NCI-H82 (cell line): ENCODE data around the gene CNOT6L.

Experiments
- DNase-seq: peaks from one replicate; lab custom pipeline; 2025; lab: John Stamatoyannopoulos, UW

The CNOT6L gene

DNA sequence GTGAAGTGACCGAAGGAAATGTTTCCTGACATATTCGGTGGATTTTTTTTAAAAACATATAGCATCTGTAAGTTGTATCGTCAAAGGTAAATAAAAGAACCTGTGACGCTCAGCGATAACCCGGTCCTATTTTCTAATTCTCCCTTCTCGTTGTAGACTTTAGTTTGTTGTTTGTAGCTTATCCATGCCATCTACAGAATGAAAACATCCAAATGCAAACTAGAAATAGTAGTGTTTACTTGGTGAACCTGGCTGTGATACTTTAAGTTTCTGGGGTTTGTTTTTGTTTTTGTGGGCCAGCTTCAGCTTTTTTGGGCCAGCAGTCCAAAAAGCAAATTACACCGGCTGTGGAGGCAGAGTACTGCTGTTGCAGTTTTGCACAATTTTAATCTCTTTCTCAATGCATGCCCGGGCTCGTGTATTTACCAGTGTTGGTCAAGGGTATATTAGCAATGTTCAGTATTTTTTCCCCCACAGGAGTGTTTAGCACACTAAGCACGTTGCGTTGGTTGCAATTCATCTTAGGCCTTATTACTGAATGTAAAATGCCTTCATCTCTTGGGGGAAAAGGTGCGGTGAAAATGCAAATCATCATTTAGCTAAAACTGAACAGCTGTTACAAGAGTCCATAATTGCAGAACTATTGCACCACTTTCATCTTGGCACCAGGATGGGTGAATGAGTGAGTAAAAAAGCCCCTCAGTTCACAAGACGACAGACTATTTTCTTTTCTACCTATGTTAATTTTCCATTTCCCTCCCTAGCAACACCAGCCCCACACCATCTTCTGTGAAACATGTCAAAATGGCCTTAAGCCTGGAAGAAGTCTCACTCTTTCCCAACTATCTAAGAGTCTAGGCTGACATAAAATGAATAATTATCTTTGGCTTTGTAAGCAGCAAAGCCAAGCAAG, 1.7 kb upstream of the CNOT6L start:
- peak; percentile 27 for DNase-seq

DNA sequence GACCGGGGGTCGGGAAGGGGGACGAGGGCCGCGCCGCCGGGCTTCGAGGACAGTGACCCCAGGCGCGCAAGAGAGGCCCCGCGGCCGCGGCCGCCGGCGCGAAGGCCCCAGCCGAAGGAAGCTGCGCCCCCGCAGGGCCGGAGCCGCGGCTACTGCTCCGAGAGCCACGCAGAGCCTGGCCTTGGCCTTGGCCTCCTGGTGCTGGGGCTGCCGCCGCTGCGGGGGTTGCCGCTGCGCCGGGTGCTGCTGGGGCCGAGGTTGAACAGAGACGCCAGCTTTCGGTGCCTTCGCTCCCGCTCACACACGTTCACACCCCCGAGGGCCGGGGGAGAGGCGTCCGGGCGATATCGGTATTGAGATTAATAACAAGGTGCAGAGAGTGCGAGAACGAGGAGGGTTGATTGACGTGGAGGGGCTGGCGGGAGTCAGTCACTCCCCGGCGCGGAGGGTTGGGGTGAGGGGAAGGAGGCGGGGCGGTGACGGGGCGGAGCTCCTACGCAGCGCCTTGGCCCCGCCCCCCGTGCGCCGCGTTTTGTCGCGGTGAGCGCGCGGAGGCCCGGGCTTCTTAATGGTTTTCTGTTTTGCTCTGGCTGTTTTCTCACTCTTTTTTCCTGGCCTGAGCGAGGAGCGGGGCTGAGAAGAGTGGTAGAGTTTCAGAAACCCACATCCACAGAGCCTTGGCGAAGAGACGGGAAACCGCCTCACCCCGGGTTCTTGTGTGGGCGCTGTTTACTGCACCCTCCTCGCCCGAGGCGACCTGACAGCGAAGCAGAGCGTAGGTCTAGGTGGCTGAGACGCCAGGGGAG, 878 bp upstream of the CNOT6L start:
- peak; percentile 94 for DNase-seq

DNA sequence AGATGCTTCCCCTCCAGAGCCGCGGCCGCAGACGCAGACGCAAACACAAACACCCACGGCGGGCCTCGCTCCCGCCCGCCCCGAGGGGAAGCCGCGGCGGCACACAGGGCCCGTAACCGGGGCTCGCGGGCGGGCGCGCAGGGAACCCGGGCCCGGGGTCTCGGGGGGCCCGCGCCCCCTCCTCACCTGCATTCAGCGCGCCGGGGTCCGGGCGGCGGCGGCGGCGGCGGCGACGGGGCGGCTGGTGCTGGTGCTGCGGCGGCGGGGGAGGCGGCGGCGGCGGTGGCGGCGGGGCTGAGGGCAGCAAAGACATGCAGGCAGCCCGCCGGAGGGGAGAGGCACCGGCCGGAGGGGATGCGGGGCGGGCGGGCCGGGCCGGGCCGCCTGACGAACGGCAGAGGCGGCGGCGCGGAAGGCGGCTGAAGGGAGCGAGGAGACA, 255 bp upstream of the CNOT6L start:
- DNase-seq: no peak

DNA sequence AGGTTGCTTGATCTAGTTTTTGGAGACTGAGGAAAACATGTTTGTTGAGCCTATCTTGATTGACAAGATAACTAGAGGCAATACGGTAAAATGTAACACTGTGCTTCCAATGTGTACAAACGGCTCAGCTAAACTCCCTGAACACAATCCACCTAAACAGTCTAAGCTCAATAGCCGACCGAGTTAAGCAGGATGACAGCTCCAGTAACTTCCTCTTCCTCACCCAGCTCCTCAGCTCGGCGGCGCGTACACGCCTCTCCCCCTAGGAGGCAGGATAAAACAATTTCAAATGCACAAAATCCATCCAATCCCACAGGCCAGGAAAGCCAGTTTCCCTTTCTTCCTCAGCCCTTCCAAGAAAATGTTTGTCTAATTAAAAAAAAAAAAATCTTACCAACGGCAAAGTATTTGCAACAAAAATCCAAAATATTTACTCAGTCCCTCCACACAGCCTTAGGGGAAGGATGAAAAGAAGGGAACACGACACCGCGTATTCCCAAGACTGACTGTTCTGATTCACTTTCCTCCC, 1.0 kb downstream of the CNOT6L start:
- peak; percentile 86 for DNase-seq

DNA sequence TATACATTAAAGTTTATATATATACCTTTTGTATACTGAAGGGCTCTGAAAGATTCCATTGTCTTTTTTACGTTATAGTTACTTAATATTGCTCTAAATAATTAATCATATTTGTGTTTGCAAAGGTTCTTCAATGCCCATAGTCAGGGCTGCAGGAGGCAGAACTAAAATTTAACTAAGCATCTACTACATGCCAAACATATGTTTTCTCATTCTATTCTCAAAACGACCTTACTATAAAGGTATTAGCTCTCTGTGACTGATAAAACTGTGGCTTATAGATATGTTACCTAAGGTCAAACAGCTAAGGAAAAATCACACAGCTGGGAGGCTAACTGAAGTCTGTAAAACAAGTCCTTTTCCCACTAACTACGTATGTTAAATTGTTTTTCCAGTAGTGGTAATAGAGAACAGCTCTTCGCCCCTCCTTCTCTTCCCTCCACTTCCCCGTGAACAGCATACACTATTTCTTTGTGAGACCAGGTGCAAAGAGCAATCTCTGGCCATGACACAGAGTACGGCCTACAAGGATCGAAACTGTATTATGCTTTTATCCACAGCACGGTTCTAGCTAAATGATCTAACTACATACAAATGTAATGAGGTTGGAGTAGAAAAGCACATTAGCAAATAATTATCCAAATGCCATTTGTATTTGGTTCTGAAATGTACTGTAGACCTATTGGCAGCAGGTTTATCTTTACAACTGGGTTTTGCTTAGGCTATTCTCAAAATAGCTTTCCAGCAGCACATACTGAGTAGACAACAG, 1.7 kb downstream of the CNOT6L start:
- no peak for DNase-seq

DNA sequence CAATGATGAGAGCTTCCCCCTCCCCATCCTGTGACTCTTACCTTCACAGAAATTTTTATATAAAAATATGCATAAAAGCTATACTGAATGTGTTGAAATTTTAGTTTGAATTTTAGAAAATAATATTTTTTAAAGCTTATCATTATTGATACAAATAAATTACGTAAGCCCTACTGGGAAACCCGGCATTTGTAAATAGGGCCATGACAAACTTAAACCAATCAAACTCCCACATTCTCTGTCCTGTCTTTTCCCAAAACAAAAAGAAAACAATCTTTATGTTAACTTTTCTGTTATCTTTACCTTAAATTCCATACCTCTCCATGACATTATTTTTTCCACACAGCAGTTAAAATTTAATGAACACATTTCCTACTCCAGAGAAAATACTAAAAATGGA, 2.6 kb downstream of the CNOT6L start:
- DNase-seq: no peak

DNA sequence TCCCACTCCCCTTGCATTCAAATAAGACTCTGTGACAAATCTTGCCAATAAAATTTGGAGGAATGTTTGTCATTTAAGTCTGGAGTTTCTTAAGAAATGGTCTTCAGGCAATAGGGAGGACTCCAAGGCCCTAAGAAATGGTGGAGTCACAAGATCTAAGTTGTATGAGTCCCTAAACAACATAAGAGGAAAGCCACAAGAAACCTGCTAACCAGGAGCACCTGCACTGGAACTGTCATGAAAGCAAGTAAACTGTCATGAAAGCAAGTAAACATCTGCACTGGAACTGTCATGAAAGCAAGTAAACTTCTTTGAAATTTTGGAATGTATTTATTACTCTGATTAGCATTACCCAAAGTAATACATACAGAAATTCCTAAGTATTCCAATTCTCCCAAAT, 3.5 kb downstream of the CNOT6L start:
- DNase-seq: no peak

DNA sequence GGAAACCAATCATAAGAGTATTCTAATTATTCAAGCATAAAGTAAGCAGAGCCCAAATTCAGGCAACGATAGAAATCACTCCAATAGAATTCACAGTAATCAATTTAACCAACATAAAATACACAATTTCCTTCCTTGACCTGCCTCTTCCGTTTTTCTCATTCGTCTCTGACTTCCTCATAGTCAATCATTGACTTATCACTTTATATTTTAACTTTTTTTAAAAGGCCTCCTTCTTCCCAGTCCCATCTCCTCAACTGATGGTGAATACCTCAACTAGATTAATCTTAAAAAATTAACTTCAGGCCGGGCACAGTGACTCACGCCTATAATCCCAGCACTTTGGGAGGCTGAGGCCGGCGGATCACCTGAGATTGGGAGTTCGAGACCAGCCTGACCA, 13.3 kb downstream of the CNOT6L start:
- DNase-seq: no peak

DNA sequence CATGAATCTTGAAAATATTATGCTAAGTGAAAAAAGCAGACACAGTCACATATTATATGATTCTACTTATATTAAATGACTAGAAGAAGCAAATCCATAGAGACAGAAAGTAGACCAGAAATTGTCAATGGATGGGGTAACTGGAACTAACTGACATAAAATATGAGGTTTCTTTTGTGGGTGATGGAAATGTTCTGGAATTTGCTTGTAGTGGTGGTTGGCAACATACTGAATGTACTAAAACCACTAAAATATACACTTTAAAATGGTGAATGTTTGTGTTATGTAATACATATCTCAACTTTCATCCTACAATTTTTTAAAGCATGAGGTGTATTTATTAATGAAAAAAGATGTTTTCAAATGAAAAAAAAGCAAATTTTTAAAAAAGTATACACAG, 14.7 kb downstream of the CNOT6L start:
- DNase-seq: no peak

DNA sequence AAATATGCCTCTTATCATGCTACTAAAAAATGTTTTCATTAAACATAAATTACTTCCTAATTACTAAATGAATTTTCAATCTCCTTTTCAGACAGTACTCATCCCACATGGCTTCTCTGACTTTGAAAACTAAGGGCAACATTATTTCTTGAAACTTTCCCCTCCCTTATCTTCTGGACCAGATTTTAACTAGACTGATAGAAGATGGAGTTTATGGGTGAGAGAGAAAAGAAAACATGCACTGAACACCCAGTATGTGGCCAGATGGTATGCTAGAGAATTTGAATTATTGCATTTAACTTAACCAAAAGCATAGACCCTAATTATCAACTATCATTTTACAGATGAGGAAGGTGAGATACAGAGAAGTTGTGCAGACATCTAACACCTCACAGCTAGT, 16.8 kb downstream of the CNOT6L start:
- no peak for DNase-seq

DNA sequence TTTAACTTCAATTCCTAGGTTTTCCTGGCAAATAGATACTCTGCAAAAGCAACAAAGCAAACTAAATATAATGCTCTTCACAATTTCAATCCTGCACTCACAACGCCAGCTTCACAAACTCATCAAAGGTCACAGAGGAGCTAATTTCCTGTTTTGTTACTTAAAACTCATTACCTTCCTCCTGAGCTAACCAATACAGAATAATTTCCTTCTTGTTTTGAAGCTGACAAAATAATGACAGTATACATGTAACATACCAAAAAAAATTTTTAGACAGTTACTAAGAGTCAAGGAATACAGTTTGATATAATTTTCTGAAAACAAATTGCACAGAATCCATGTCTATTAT, 17.9 kb downstream of the CNOT6L start:
- no peak for DNase-seq

DNA sequence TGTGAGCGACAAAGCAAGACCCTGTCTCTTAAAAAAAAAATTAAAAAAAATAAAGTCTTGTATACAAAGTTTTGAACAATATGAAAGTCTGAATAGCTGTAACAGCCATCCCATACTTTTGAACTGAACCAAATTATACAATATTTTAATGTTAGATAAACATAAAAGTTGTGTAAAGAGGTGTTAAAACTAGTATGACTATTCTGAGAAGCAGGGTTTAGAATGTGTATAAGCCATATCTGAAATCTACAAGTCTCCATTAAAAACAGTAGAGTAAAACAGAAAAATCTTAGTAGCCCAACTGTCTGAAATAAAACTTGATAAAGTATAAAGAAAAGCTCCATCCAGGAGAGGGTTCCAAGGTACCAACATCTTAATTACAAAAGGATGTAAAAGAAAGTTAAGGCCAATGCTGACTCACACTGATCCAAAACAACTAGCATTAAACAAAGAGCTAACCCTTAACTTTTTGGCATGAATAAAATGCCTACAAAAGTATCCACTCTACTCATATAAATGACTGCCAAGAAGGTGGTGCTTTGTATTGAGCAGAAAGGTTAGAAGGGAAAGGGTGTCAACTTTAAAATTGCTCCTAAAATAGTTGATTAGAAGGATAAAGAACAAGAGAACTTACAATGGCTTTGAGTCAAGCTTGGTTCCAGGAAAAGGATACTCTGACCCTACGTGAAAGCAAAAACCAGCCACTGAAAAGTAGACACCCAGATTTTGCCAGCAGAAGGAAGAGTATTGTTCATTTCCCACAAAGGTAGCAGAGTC, 18.5 kb downstream of the CNOT6L start:
- DNase-seq: no peak

DNA sequence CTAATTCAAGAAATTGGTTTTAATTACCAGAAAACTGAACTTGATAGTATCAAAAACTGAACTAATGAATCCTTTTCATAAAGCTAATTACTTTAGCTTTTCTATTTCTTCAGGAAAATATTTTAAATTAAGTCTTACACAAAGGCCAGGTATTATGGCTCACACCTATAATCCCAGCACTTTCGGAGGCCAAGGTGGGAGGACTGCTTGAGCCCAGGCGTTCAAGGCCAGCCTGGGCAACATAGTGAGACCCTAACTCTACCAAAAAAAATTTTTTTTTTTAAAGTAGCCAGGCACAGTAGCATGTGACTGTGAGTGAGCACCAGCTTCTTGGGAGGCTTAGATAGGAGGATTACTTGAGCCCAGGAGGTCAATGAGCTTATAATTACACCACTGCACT, 19.1 kb downstream of the CNOT6L start:
- DNase-seq: peak; percentile 15

DNA sequence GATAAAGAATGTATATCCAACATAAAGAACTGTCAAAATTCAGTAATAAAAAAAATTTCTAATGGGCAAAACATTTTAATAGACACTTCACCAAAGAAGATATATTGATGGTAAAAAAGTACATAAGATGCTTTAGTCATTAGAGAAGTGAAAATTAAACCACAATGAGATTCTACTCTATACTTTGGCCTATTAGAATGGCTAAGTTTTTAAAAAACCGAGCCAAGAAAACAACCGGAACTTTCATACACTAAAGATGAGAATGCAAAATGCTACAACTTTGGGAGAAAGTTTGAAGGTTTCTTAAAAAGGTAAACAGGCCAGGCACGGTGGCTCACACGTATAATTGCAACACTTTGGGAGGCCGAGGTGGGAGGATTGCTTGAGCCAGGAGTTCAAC, 20.8 kb downstream of the CNOT6L start:
- no peak for DNase-seq

DNA sequence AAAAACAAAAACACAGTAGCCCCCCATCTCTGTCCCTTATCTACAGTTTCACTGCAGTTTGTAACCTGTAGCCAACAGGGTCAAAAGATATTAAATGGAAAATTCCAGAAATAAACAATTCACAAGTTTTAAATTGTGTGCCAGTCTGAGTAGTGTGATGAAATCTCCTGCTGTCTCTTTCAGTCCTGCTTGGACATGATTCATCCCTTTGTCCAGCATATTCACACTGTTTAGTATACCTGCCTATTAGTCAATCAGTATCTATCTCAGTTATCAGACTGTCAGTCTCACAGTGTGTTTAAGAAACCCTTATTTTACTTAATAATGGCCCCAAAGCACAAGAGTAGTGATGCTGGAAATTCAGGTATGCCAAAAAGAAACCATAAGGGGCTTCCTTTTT, 21.9 kb downstream of the CNOT6L start:
- no peak for DNase-seq

DNA sequence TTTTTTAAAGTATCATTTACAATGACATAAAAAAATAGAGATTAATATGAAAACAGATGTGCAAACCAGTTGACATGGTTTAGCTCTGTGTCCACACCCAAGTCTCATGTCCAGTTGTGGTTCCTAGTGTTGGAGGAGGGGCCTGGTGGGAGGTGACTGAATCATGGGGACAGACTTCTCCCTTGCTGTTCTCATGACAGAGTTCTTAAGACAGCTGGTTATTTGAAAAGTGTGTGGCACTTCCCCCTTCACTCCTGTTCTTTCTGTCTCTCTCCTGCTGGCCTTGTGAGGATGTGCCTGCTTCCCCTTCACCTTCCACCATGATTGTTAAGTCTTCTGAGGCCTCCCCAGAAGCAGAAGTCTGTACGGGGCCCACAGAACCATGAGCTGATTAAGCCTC, 23.8 kb downstream of the CNOT6L start:
- DNase-seq: no peak

DNA sequence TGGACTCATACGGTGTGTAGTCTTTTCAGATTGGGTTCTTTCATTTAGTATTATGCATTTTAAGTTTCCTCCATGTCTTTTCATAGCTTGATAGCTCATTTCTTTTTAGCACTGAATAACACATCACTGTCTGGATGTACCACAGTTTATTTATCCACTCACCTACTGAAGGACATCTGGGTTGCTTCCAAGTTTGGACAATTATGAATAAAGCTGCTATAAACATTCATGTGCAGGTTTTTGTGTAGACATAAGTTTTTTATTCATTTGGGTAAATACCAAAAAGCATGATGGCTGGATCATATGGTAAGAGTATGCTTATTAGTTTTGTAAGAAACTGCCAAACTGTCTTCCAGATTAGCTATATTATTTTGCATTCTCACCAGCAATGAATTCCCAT, 29.0 kb downstream of the CNOT6L start:
- DNase-seq: no peak

DNA sequence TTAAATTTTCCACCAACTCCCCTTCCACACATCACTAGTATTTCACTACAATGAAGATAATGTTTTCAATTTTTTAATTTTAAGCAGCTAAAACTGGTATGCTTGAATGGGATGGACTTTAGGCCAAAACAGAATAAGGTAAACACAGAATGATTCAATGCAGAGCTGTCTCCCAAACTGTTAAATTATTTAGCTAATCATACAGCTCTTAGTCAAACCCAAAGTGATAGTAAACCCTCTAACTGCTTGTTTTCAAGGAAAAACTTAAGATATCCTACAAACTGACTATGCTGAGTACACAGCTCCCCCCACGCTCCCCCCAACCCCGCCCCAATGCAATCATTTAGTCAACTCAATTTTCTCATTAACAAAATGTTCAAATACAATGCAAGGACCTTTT, 30.2 kb downstream of the CNOT6L start:
- DNase-seq: no peak

DNA sequence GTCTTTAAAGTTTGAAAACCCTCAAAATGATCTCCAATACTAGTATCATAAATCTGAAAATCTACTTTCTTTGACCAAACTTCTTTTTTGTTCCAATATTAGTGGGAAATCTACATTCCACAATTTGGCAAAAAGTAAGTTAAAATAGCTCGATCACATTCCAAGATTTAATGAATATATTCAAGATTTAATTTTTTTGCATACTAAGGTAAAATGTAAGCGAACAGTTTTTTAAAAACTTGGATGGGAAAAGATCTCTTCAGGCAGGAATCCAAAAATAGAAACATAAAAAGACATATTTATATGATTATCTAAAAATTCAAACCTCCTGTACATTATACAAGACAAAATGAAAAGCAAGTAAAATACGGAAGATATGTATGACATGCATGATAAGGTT, 31.2 kb downstream of the CNOT6L start:
- no peak for DNase-seq

DNA sequence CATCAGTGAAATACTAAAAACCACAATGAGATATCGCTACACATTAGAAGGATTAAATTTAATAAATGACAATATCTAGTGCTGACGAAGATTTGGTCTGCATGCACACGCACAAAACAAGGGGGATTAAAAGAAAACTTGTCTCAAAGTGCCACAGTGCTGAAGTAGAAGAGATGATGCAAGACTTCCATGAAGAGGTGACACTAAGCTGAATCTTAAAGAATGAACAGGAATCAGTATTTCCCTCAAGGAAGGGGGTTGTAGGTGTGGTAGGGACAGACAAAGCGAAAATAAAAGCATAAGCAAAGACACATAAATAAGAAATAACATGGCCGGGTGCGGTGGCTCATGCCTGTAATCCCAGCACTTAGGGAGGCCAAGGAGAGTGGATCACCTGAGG, 33.5 kb downstream of the CNOT6L start:
- no peak for DNase-seq

DNA sequence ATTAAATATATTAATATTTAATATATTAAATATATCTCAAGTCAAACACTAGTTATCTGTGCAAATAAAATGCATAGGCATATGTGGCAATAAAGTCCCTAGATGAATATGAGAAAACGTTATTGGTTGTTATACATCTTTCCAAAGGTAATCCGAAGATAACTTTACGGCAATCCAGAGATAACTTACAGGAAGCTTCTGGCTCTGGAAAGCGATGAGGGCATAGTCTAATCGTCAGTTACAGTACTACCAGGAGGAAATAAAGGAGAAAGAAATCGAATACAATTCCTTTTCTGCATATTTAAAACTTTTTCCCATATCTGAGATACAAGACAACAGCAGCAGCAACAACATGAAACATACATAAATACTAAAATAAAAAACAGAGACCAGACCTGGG, 35.3 kb downstream of the CNOT6L start:
- no peak for DNase-seq
